Loucy (cell line): Measurements from ENCODE around the gene HES2.

Experiments used
- CTCF ChIP-seq: fragments of 200-600 bp; sonication (generic); conservative IDR thresholded peaks from 2 replicates; pipeline ENCODE4 v1.5.1; 2014; ENCODE audit warnings: mild to moderate bottlenecking, antibody characterized with exemption, low read length
- EZH2phosphoT487 ChIP-seq: fragments of 200-600 bp; IDR thresholded peaks from 2 replicates; pipeline ENCODE4 v1.6.1; 2018; ENCODE audit warnings: antibody characterized with exemption, mild to moderate bottlenecking, moderate library complexity, borderline replicate concordance

- TF ChIP-seq CTCF: no peak
- TF ChIP-seq EZH2phosphoT487: no peak
These were observed 26.9 kb upstream of the HES2 start for GRCh38 chr1:6446665-6447015.
